ENCODE measurements around the gene SHROOM1.

The SHROOM1 gene

GRCh38 chr5:132840313-132840712 lies 9.9 kb upstream of the SHROOM1 start:
- no peak overlapping the region for H3K4me3 ChIP-seq (ENCODE audit: low read depth, low read length)
- TF ChIP-seq, protein P1, sequence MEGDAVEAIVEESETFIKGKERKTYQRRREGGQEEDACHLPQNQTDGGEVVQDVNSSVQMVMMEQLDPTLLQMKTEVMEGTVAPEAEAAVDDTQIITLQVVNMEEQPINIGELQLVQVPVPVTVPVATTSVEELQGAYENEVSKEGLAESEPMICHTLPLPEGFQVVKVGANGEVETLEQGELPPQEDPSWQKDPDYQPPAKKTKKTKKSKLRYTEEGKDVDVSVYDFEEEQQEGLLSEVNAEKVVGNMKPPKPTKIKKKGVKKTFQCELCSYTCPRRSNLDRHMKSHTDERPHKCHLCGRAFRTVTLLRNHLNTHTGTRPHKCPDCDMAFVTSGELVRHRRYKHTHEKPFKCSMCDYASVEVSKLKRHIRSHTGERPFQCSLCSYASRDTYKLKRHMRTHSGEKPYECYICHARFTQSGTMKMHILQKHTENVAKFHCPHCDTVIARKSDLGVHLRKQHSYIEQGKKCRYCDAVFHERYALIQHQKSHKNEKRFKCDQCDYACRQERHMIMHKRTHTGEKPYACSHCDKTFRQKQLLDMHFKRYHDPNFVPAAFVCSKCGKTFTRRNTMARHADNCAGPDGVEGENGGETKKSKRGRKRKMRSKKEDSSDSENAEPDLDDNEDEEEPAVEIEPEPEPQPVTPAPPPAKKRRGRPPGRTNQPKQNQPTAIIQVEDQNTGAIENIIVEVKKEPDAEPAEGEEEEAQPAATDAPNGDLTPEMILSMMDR (IDR thresholded peaks at IDR 0.05; ENCODE audit: control insufficient read depth, extremely low read depth, insufficient read depth): no peak
- no peak for DNase-seq (ENCODE audit: low read depth)

GRCh38 chr5:132839426-132840301 lies 9.2 kb upstream of the SHROOM1 start:
- TF ChIP-seq, protein P1 (IDR thresholded peaks at IDR 0.05; ENCODE audit: control insufficient read depth, extremely low read depth, insufficient read depth): no peak
- DNase-seq (ENCODE audit: low read depth): peak; percentile 76

GRCh38 chr5:132838516-132839282 lies 8.3 kb upstream of the SHROOM1 start:
- no peak for DNase-seq (ENCODE audit: low read depth)
- TF ChIP-seq, protein P1 (IDR thresholded peaks at IDR 0.05; ENCODE audit: control insufficient read depth, extremely low read depth, insufficient read depth): no peak

More at GRCh38 chr5:132839426-132840301, 9.2 kb upstream of the SHROOM1 start:
- H3K4me3 ChIP-seq (ENCODE audit: low read depth, low read length): no peak overlapping the region

DNA sequence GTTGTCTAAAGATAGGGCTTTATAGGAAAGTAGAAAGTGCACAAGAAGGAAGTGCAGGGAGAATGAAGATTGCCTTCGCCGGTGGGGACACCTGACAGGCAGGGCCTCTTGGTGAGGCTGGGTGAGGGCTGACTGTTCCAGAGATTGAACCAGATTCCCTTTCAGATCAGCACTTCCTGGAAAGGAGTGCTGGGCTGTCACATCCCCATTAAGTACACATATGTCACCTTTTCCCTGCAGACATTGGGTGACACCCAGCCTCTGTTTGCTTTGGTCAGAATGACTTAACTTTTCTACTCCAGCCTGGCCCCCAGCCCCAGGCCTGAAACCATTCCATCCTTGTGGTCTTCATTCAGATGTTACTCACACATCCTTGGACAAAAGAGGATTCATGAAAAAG lies 7.4 kb upstream of the SHROOM1 start:
- TF ChIP-seq, protein P1 (IDR thresholded peaks at IDR 0.05; ENCODE audit: control insufficient read depth, extremely low read depth, insufficient read depth): no peak
- peak; percentile 59 for DNase-seq (ENCODE audit: low read depth)
- H3K4me3 ChIP-seq (ENCODE audit: low read depth, low read length): no peak overlapping the region

More at GRCh38 chr5:132838516-132839282, 8.3 kb upstream of the SHROOM1 start:
- no peak overlapping the region for H3K4me3 ChIP-seq (ENCODE audit: low read depth, low read length)

DNA sequence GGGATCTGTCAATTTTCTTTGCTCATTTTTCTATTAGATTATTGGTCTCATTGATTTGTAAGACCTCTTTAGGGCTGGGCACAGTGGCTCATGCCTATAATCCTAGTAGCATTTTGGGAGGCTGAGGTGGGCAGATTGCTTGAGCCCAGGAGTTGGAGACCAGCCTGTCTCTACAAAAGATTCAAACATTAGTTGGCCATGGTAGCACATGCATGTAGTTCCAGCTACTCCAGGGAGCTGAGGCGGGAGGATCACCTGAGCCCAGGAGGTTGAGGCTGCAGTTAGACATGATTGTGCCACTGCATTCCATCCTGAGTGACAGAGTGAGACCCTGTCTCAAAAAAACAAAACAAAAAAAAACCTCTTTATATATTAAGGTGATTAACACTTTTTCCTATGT lies 6.4 kb upstream of the SHROOM1 start:
- DNase-seq (ENCODE audit: low read depth): no peak
- no peak overlapping the region for H3K4me3 ChIP-seq (ENCODE audit: low read depth, low read length)
- TF ChIP-seq, protein P1 (IDR thresholded peaks at IDR 0.05; ENCODE audit: control insufficient read depth, extremely low read depth, insufficient read depth): no peak

DNA sequence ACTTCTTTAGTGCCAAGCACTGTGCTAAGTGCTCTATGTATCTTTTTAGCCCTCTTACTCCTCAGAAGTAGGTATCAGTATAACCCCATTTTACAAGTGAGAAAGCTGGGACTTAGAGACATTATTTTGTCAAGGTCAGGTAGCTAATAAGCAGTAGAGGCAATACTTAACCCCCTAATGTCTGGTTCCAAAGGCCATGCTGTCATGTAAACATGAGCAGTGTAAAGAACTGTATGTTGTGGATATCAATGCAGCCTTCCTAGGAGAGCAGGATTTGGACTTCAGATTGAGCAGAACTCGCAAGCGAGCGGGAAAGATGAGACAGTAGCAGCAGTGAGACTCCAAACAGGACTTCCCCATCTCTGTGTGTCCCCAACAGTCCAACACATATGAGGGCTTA lies 3.6 kb upstream of the SHROOM1 start:
- TF ChIP-seq, protein P1 (IDR thresholded peaks at IDR 0.05; ENCODE audit: control insufficient read depth, extremely low read depth, insufficient read depth): no peak
- H3K4me3 ChIP-seq (ENCODE audit: low read depth, low read length): no peak overlapping the region
- no peak for DNase-seq (ENCODE audit: low read depth)

All from LNCaP clone FGC (cell line).